Peyer's patch (tissue), 4 donors: ENCODE measurements around the gene MAML2.

Experiments used
- CTCF ChIP-seq, 6 experiments: fragments of 450-650 bp in 4 of 6; fragments of 200-600 bp in 2 of 6; sonication (generic) in 1 of 6; IDR thresholded peaks; one replicate each; pipeline ENCODE4 v1.5.1; 2017 to 2019; ENCODE audit warnings: antibody characterized with exemption in 6 of 6, mild to moderate bottlenecking in 3 of 6, moderate library complexity in 1 of 6
- POLR2A ChIP-seq, 2 donors: fragments of 450-650 bp; IDR thresholded peaks; one replicate each; pipeline ENCODE4 v1.5.1; 2017; ENCODE audit warnings: antibody characterized with exemption in 2 of 2, mild to moderate bottlenecking in 2 of 2, moderate library complexity in 2 of 2

DNA sequence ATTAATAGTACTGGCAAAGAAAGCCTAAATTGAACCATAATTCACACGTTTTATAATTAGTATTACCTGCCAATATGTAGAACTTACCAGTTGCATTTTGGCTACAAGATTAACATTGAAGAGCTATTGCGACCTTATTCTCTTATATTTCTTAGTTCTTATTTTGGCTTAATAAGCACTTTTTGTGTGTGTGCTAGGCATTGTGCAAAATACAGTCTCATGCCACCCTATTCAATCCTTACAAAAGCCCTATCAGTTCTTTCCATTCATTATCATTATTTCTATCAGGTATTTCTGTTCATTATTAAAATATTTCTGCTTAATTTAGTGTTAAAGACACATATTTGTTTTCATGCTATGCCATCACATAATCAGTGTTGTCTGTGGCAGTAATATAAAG is 41.2 kb downstream of the MAML2 start:
- TF ChIP-seq CTCF (IDR thresholded peaks at IDR 0.05) = no peak
- no peak for TF ChIP-seq POLR2A (IDR thresholded peaks at IDR 0.05)
